ENCODE data around the gene MPZL1.
"Not testable (repeated sequence)": the region's sequence is repeated elsewhere in the genome, so short reads cannot be mapped to it uniquely, and the experiment has no call there.

Gene MPZL1

DNA sequence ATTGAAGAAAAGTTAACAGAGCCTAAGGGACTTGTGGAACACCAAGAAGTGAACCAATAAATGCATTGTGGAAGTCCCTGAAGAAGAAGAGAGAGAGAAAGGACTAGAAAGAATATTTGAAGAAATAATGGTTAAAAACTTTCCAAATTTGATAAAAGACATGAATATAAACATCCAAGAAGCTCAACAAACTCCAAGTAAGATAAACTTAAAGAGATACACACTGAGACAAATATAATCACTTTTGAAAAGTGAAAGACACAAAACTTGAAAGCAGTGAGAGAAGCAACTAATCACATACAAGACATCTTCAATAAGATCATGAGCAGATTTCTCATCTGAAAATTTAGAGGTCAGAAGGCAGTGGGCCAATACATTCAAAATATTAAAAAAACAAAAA, 91.2 kb downstream of the MPZL1 start:
- no peak for DNase-seq (ENCODE audit: low read depth)

DNA sequence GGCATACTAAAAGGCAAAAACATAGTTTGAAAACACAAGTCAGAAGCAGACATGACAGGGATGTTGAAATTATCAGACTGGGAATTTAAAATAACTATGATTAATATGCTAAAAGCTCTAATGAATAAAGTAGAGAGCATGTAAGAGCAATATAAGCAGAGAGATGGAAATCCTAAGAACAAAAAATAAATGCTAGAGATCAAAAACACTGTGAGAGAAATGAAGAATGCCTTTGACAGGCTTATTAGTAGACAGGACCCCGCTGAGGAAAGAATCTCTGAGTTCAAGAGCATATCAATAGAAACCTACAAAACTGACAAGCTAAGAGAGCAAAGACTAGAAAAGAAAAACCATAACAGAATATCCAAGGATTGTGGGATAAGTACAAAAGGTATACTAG, 93.9 kb downstream of the MPZL1 start:
- DNase-seq (ENCODE audit: low read depth): no peak

DNA sequence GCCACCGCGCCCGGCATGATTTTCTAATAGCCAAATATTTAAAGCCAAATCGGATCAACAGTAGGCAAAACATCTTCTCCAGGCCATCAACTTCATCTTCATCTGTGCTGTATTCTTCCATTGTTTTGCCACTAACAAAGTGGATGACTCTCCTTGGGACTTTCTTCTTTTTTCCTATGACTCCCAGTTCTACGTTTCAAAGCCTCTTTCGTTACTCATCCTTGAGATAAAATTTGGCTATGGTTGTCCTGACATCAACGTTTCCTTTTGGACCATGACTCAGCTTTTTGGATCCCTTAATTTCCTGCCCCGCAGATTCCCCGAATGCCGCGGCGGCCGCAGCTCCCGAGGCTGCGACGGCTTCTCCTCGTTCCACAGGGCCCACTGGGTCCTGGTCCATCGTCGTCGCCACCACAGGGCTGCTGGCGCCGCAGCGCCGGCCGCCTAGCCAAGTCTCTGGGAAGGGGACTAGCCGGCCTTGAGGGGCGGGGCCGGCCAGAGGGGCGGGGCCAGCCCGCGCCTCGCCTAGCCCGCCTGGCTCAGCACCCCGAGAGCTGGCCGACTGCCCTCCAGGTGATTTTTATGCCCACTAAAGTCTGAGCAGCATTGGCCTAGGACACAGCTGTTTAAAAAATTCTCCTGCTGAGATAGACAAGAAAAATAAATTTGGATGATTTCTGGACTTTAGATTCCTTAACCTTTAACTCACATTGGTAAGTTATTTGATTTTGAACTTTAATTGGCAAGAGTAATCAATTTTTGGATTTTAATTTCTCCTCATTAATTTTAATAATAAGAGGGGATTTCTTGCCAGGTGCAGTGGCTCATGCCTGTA, 98.3 kb downstream of the MPZL1 start:
- DNase-seq (ENCODE audit: low read depth): no peak

DNA sequence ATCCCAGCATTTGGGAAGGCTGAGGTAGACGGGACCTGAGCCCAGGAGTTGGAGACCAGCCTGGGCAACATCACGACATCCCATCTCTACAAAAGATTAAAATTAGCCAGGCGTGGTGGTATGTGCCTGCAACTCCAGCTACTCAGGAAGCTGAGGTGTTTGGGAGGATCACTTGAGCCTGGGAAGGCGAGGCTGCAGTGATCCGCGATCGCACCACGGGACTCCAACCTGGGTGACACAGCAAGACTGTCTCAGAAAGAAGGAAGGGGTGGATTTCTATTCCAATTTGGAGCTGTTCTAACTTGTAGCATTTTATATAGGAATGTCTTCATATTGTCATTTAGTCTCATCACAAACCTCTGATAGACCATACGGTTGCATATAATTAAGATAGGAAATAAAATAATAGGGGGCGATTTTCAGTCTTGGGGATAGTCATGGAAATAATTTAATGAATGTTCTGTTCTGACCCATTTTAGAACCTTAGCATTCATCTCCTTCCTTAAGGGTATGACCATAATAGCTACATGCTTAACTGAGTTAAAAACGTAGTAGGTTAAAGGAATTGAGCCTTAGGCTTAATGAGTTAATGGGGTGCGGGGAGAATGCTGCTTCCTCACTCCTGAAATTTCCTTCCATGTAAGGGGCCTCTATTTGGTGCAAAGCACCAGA, 99.0 kb downstream of the MPZL1 start:
- no peak for DNase-seq (ENCODE audit: low read depth)

DNA sequence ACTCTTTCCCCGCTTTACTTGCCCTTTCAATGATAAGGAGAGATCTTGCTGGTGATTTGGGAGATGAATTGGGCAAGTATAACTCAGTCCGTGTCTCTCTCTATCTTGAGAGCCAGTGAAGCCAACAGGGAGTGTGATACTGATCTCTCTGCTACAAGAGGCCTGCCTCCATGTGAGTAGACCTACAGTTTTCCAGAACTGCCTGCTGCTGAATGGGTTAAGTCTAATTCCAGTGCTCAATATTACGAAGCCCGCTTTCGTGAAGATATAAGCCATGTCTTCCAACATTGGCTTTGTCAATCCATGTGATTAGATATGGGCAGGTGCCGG, 99.5 kb downstream of the MPZL1 start:
- no peak for DNase-seq (ENCODE audit: low read depth)

DNA sequence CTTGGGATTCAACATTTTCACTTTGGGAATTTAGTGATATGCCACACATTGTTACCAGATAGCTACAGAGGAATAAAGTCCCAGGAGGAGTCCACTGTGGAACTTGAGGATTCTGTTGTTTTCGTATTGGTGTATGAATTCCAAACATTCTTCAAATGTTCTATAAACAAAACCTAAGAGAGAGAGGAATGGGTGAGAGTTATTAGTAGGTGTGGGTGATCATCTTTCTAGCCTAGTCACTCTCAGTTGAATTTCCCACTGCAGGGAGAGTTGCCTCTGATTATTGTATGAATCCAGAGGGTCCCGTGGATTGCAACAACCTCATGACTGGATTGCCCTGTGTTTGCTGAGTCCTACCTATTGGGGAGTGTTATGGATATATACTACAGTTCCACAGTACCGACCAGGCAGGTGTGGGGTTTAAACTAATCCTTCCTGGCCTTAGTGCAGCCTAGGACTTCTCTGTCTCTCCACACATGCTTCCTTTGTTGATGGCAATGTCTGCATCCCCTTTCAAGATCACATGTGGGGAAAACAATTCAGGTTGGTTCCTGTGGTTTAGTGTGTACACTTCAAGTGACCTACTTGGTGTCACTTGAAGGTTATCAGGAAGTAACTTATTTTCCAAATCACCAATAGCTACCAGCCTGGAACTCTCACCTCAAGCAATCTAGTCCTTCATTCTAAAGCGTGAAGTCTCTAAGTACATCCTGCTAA, 100.3 kb downstream of the MPZL1 start:
- no peak for DNase-seq (ENCODE audit: low read depth)

DNA sequence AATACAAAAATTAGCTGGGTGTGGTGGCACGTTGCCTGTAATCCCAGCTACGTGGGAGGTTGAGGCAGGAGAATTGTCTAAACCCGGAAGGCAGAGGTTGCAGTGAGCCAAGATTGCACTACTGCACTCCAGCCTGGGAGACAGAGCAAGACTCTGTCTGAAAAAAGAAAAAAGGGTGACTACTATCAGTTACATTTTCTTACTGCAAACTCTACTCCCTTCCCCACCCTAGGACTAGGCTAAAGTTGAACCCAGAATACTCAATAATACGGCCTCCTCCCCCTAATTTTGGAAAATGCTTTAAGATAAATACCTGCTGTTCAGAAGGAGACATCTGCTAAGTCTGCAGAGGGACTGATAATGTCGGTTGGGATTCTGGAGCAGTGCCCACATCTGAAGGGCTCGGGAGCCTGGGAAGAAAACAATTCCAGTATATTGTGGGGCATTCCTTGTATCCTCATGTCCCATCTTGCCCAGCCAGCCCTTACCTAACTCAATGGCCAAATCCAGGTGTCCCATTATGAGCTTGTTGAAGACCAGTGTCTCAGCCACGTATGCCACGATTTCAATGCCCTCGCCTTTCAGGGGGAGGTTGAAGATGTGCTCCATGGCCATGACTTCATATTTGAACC, 102.5 kb downstream of the MPZL1 start:
- no peak for DNase-seq (ENCODE audit: low read depth)

DNA sequence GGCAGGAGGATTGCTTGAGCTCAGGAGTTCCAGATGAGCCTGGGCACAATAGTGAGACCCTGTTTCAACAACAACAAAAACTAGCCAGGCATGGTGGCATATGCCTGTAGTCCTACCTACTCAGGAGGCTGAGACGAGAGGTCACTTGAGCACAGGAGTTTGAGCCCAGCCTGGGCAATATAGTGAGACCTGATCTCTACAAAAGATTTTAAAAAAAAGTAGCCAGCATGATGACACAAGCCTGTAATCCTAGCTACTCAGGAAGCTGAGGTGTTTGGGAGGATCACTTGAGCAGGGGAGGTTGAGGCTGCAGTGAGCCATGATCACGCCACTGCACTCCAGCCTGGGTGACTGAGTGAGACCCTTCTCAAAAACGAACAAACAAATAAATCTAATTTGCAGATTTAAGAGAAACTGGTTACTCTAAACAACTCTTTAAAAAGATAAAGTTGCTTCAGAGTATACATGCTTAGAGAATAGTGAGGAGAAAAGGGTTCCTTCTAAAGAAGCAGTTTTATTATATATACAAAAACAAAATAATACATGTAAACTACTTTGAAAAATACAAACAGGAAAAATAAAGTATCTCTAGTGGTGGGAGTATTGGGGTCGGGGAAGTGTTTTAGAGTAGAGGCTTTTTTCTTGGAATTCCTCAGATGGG, 103.8 kb downstream of the MPZL1 start:
- DNase-seq (ENCODE audit: low read depth): no peak

DNA sequence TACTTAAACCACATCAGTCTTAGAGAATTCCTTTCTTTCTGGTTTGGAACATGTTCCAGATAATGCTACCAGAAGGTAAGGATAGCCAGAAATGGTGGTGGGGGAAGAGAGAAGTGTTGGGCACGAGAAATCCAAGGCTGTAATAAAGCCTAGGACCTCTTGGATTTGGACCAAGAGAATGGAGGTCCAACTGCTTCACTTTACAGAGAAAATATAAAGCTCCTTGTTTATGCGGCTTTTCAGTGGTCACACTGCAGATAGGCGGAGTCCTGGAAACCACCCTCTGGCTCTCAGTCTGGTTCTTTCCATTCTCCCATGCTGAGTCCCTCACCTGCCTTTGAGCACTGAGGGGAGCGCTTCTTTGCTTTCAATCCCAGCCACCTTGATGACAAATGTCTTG, 104.3 kb downstream of the MPZL1 start:
- no peak for DNase-seq (ENCODE audit: low read depth)

DNA sequence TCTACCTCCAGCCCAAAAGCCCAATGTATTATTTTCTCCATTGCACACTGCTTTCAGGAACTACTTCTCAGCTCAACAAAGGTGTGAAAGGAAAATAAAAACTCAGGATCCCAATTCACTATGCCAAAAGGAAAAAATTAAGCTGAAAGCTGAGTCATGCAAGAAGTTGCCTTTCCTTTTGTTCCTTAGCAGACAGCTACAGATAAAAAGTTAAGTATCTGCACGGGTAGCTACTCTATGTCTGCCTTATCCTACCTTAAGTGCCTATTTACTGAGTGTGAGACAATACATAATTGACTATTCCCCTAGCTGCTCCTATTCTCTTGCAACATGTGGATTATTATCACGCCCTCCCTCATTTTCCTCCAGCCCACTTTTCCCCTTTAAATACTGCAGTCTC, 108.1 kb downstream of the MPZL1 start:
- no peak for DNase-seq (ENCODE audit: low read depth)

DNA sequence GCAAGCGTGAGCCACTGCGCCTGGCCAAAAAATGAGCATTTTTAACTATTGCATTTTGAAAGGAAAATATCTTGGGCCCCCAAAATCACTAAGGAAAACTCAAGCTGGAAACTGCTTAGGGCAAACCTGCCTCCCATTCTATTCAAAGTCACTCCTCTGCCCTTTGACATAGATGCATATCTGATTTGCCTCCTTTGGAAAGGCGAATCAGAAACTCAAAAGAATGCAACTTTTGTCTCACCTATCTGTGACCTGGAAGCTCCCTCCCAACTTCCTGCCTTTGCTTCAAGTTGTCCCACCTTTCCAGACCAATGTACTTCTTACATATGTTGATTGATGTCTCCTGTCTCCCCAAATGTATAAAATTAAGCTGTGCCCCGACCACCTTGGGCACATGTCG, 108.9 kb downstream of the MPZL1 start:
- not testable (repeated sequence) for DNase-seq (ENCODE audit: low read depth)

DNA sequence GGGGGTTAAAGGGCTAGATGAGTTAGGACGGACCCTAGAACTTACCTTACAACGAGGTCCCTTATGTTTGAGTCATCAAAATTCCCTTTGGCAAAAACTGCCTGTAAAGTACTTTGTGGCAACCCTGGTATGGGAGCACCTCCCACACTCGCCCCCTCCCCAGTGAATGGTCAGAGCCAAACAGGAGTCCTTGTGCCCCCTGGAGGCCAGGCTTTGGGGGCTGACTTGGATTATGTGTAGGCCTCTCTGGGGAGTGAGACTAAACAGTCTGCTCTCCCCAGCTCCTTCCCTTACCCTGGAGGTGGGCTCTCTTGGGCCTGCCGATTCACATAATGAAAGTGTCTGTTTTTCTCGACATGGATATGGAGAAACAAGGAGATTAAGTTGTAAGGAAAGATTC, 110.9 kb downstream of the MPZL1 start:
- DNase-seq (ENCODE audit: low read depth): no peak

DNA sequence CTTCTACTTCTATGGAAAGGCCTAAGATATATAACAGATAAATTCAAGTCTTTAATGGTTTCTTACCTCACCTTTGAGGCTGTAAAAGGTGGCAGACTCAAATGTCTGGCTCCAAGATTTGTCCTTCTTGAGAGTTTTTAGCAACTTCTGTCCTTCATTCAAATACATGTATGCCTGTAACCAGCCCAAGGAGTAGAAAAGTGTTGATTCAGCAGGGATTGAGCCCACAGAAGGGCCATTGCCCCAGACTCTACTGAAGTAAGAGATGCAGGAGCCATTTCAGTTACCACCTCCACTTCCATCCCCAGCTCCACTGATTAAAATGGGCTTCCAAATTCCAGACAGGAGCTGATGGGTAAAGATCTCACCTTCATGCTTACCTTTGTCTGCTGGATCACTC, 112.1 kb downstream of the MPZL1 start:
- DNase-seq (ENCODE audit: low read depth): no peak

DNA sequence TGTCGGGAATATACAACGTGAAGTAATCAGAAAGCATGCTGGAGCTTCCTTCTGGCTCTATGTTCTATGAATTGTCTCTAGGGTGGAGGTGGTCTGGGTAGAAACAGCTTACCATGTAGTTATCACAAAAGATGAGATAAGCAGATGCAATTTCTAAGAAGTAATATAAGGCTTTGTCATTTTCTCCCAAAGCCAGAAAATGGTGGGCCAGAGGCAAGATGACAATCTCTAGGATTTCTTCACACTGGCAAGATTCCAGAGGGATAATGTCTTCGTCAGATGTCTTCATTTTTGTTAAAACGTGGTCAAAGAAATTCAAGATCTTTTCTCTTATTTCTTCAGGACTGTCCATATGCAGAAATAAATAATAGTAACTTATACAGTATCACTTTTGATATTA, 114.4 kb downstream of the MPZL1 start:
- no peak for DNase-seq (ENCODE audit: low read depth)

DNA sequence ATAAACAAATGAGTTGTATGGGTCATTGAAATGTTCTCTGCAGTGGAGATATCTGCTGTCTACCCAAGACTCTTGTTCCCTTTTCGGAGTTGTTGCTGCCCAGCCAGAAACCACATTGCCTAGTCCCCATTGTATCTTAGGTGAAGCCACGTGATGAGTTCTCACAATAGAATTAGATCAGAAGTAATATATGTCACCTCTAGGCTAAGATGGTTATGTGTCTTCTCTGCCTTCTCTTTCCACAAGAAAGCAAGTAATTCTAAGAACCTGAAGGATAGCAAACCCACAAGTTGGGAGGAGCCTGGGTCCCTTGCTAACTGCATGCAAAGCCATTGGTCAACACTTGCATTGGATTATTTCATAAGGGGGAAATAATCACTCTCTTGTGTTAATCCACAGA, 115.5 kb downstream of the MPZL1 start:
- no peak for DNase-seq (ENCODE audit: low read depth)

DNA sequence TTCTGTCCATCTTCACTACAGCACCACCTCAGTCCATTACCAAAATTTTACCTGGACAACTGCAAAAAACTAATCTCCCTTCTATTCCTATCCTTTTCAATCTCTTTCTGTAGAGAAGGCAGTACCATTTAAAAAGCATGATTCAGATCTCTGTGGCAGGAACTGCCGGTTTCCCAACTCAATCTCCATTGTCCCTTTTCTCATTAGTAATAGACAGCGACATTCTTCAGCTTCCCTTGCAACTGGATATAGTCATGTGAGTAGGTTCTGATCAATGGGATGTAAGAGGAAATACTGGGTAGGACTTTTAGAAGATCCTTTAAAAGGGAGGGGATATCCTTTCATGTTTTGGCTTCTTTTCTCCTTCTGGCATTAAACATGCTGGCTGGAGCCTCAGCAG, 117.2 kb downstream of the MPZL1 start:
- no peak for DNase-seq (ENCODE audit: low read depth)
